PC-9 (cell line): ENCODE data around the gene OR51A2. TPM values are rescaled to one million over a fixed set of nuclear protein-coding genes. Genes with fewer than 3 reads are reported as not detected.

Experiments used
- BruUV-seq: library from RNA; stranded (reverse); fragments of 400-500 nt; replicated peaks from 2 replicates; lab custom pipeline; 2021; lab: Mats Ljungman, UMichigan
- CTCF ChIA-PET: fragments of 300-600 bp; sonication (Branson Sonifier 250); formaldehyde crosslinking; loops from one replicate; lab custom pipeline; 2022; ENCODE audit warnings: antibody characterized with exemption; lab: Charles Lee
- POLR2A ChIA-PET: fragments of 300-600 bp; sonication (Branson Sonifier 250); formaldehyde crosslinking; loops from one replicate; lab custom pipeline; 2022; ENCODE audit warnings: antibody characterized with exemption; ENCODE audit not compliant: unreplicated experiment; lab: Charles Lee
- DNase-seq, 2 experiments: peaks; one replicate each; pipeline versions ENCODE4 v3.0.0 to v3.0.0-alpha.2; 2015 to 2022; ENCODE audit warnings: mixed read lengths in 1 of 2
- H2AFZ ChIP-seq: fragments of 200-600 bp; sonication (generic); 2 replicates; pipeline ENCODE4 v1.8.1; 2017; ENCODE audit warnings: antibody characterized with exemption
- H3F3A ChIP-seq: fragments of 200-600 bp; sonication (generic); 2 replicates; pipeline ENCODE4 v1.8.1; 2017; ENCODE audit warnings: antibody characterized with exemption, mild to moderate bottlenecking, low read depth; ENCODE audit not compliant: insufficient read depth
- H3K27ac ChIP-seq: fragments of 200-600 bp; sonication (generic); 2 replicates; pipeline ENCODE4 v1.6.1; 2016; ENCODE audit warnings: mixed run types
- H3K27me3 ChIP-seq: fragments of 200-600 bp; sonication (generic); 2 replicates; pipeline ENCODE4 v1.6.1; 2016; ENCODE audit warnings: low read depth, mixed run types; ENCODE audit not compliant: insufficient read depth
- H3K36me3 ChIP-seq: fragments of 200-600 bp; sonication (generic); 2 replicates; pipeline ENCODE4 v1.6.1; 2016; ENCODE audit warnings: low read depth, mixed run types
- H3K4me1 ChIP-seq: fragments of 200-600 bp; sonication (generic); replicated peaks from 2 replicates; pipeline ENCODE4 v1.6.1; 2016; ENCODE audit warnings: mixed run types; ENCODE audit not compliant: insufficient read depth
- H3K4me2 ChIP-seq: fragments of 200-600 bp; sonication (generic); 2 replicates; pipeline ENCODE4 v1.6.1; 2017; ENCODE audit warnings: mixed run types
- H3K4me3 ChIP-seq: fragments of 200-600 bp; sonication (generic); 2 replicates; pipeline ENCODE4 v1.6.1; 2016; ENCODE audit warnings: mixed run types
- H3K79me2 ChIP-seq: fragments of 200-600 bp; sonication (generic); 2 replicates; pipeline ENCODE4 v1.6.1; 2017; ENCODE audit warnings: low read depth, mixed run types
- H3K9me2 ChIP-seq: fragments of 200-600 bp; sonication (generic); 2 replicates; pipeline ENCODE4 v1.8.1; 2017; ENCODE audit warnings: mild to moderate bottlenecking; ENCODE audit not compliant: insufficient read depth
- H3K9me3 ChIP-seq: fragments of 200-600 bp; sonication (generic); 2 replicates; pipeline ENCODE4 v1.8.1; 2016; ENCODE audit warnings: low read depth; ENCODE audit not compliant: insufficient read depth
- H4K20me1 ChIP-seq: fragments of 200-600 bp; sonication (generic); 2 replicates; pipeline ENCODE4 v1.8.1; 2017; ENCODE audit not compliant: insufficient read depth
- CTCF ChIP-seq: fragments of 200-600 bp; sonication (generic); conservative IDR thresholded peaks from 2 replicates; pipeline ENCODE4 v1.6.1; 2017; ENCODE audit warnings: mixed run types, antibody characterized with exemption, mild to moderate bottlenecking, moderate library complexity
- EZH2 ChIP-seq: fragments of 200-600 bp; sonication (generic); IDR thresholded peaks from 2 replicates; pipeline ENCODE4 v1.8.0; 2017; ENCODE audit warnings: antibody characterized with exemption, low read depth
- intact Hi-C: fragments of 100-400 bp; cut with micrococcal nuclease; formaldehyde crosslinking; loops from one replicate; pipeline ENCODE4 v1.10.0; 2022; ENCODE audit not compliant: unreplicated experiment
- total RNA-seq: library from RNA; stranded (reverse); gene quantifications from 2 replicates; pipeline ENCODE4 v1.2.3, GENCODE V29; 2021

OR51A2 gene
- total RNA-seq, 1 experiment from 2014 or later, result not detected

GRCh38 chr11:4916581-4916980 lies 38.9 kb downstream of the OR51A2 start:
- no peak for DNase-seq
- Histone ChIP-seq H3K79me2 (no peaks in the 10 kb centered on the region), H3K9me2 (no peaks in the 10 kb centered on the region), H3K4me2 (no peak overlapping the region), H3K27me3 (no peaks in the 10 kb centered on the region), H2AFZ (no peak overlapping the region), H3K4me1 (no peaks in the 10 kb centered on the region), H3K9me3 (no peaks in the 10 kb centered on the region), H3K36me3 (no peaks in the 10 kb centered on the region), H3K4me3 (no peak overlapping the region), H4K20me1 (no peaks in the 10 kb centered on the region), H3F3A (no peaks in the 10 kb centered on the region), H3K27ac (no peak overlapping the region)
- no peak for TF ChIP-seq CTCF
- TF ChIP-seq EZH2, result no peak
- ChIA-PET POLR2A (no interaction called here), CTCF (no interaction called here)
- intact Hi-C loops, result no loop called here
- BruUV-seq, result no TSS peak

Other genes with a start within 250 kb of the OR51A2 start
- not detected in 2 replicates for gene OR51F1, start 185.8 kb downstream of the OR51A2 start, total RNA-seq
- gene OR52R1, start 151.3 kb downstream of the OR51A2 start, total RNA-seq, result not detected in 2 replicates
- not detected in 2 replicates for gene OR51F2, start 134.4 kb downstream of the OR51A2 start, total RNA-seq
- not detected in 2 replicates for gene OR51S1, start 106.5 kb downstream of the OR51A2 start, total RNA-seq
- gene OR51T1, start 73.8 kb downstream of the OR51A2 start, total RNA-seq, result not detected in 2 replicates
- gene OR51A7, start 51.9 kb downstream of the OR51A2 start, total RNA-seq, result not detected in 2 replicates
- not detected in 2 replicates for gene OR51G2, start 36.4 kb downstream of the OR51A2 start, total RNA-seq
- gene OR51G1, start 31.4 kb downstream of the OR51A2 start, total RNA-seq, result not detected in 2 replicates
- gene OR51A4, start 8.1 kb downstream of the OR51A2 start, total RNA-seq, result not detected in 2 replicates
- gene OR51L1, start 39.1 kb upstream of the OR51A2 start, total RNA-seq, result not detected in 2 replicates
- gene OR52J3, start 90.8 kb upstream of the OR51A2 start, total RNA-seq, result not detected in 2 replicates
- gene OR52E2, start 103.9 kb upstream of the OR51A2 start, total RNA-seq, result not detected in 2 replicates
- not detected in 2 replicates for gene OR52E1, start 113.9 kb upstream of the OR51A2 start, total RNA-seq
- not detected in 2 replicates for gene OR52A5, start 182.6 kb upstream of the OR51A2 start, total RNA-seq
- not detected in 2 replicates for gene OR52A1, start 199.0 kb upstream of the OR51A2 start, total RNA-seq
- gene OR51V1, start 245.0 kb upstream of the OR51A2 start, total RNA-seq, result not detected in 2 replicates